ENCODE measurements around the gene KY.
A peak's percentile ranks its signal among the peaks of the same experiment; 100 is the strongest.
"Not testable (repeated sequence)": the region's sequence is repeated elsewhere in the genome, so short reads cannot be mapped to it uniquely, and the experiment has no call there.

KY gene

GRCh38 chr3:134600685-134601463, 49.9 kb downstream of the KY start:
- peak; percentile 96 for TF ChIP-seq CTCF (IDR thresholded peaks at IDR 0.05; ENCODE audit: low read depth, low read length)
- peak overlapping the region; percentile 35 for H3K4me3 ChIP-seq (ENCODE audit: low read depth, low read length)

DNA sequence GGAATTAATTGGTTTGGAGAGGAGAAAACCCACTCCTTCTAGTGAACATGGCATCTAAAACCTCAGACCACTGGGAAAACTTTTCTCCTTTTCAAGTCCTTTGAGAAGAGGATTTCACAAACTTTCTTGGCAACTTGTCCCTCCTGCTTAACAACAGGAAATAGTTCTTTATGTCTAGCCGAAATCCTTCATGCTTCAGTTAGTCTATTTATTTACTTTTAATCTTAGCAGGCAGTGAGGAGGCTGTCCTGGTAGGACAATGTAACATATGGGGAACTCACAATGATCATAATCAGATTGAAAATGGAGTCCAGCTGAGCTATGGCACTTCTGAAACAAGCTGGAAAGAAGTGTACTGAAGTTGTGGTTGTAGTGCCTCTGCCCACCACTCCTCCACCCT, 50.6 kb downstream of the KY start:
- no peak for TF ChIP-seq CTCF (IDR thresholded peaks at IDR 0.05; ENCODE audit: low read depth, low read length)
- no peak overlapping the region for H3K4me3 ChIP-seq (ENCODE audit: low read depth, low read length)

DNA sequence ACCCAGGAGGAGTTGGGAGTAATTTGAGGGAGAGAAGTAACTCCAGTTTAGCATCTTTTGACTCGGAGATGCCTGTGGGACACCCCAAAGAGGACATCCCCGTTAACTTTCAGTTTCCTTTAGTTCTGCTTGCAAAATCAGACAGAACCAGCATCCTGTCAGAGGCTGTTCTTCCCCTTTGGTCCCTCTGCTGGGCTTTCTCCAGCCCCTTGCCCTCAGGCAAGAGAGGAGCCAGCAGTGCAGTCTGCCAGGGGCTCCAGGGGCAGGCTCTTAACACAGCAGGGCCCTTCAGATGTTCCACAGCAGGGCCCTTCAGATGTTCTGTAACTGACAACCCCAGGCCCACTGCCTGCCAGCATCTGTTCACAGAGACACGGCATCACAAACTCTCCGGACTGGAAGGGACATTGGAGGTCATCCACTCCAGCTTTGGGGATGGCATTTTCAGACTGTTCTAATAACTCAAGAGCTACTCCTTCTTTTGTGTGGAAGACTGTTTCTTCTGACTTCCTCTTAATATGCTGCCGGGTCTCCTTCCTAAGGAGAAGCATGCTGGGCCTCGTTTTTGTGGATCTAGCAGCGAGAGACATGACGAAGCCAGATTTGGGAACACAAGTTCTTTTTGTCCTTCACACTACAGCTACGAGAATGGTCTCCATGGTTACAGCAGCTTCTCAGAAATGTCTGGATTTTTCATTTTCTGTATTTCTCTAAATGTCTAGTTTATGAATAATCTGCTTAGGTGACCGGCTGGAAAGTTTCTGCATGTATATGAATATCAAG, 51.9 kb downstream of the KY start:
- no peak for TF ChIP-seq CTCF (IDR thresholded peaks at IDR 0.05; ENCODE audit: low read depth, low read length)
- no peak overlapping the region for H3K4me3 ChIP-seq (ENCODE audit: low read depth, low read length)

- no peak overlapping the region for H3K4me3 ChIP-seq (ENCODE audit: low read depth, low read length)
- no peak for TF ChIP-seq CTCF (IDR thresholded peaks at IDR 0.05; ENCODE audit: low read depth, low read length)
Observed at GRCh38 chr3:134597390-134597970, 53.3 kb downstream of the KY start.

DNA sequence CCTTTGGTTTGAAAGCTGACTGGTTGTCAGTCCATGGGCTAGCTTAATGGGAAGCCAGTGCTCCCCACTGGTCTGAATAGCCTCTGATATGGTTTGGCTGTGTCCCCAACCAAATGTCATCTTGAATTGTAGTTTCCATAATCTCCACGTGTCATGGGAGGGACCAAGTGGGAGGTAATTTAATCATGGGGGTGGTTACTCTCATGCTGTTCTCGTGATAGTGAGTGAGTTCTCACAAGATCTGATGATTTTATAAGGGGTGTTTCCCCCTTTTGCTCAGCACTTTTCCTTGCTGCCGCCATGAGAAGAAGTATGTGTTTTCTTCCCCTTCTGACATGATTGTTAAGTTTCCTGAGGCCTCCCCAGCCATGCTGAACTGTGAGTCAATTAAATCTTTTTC, 55.8 kb downstream of the KY start:
- not testable (repeated sequence) for H3K4me3 ChIP-seq (ENCODE audit: low read depth, low read length)

GRCh38 chr3:134594331-134594741, 56.5 kb downstream of the KY start:
- TF ChIP-seq CTCF (IDR thresholded peaks at IDR 0.05; ENCODE audit: low read depth, low read length): no peak
- no peak overlapping the region for H3K4me3 ChIP-seq (ENCODE audit: low read depth, low read length)

- no peak overlapping the region for H3K4me3 ChIP-seq (ENCODE audit: low read depth, low read length)
- TF ChIP-seq CTCF (IDR thresholded peaks at IDR 0.05; ENCODE audit: low read depth, low read length): no peak
Observed at GRCh38 chr3:134592806-134593205, 58.0 kb downstream of the KY start.

Data from WI38 (cell line).